GM21737 (cell line): Measurements from ENCODE around the gene SLC15A5.

ENCODE experiments used
- ATAC-seq: cut with Tn5 transposase; IDR thresholded peaks from one replicate; pipeline ENCODE4 v1.9.1; 2021; ENCODE audit warnings: mild to moderate bottlenecking, moderate library complexity; ENCODE audit not compliant: unreplicated experiment

The SLC15A5 gene

GRCh38 chr12:16266085-16266484, 11.4 kb downstream of the SLC15A5 start:
- no peak for ATAC-seq

- no peak for ATAC-seq
Observed at GRCh38 chr12:16261944-16262475, 15.5 kb downstream of the SLC15A5 start.

GRCh38 chr12:16260206-16260605, 17.3 kb downstream of the SLC15A5 start:
- ATAC-seq, result no peak

- no peak for ATAC-seq
Observed at GRCh38 chr12:16258963-16259362, 18.5 kb downstream of the SLC15A5 start.

- ATAC-seq, result no peak
Observed at GRCh38 chr12:16246264-16246663, 31.2 kb downstream of the SLC15A5 start.

- no peak for ATAC-seq
Observed at GRCh38 chr12:16245209-16245608, 32.3 kb downstream of the SLC15A5 start.

GRCh38 chr12:16243487-16244412, 33.7 kb downstream of the SLC15A5 start:
- no peak for ATAC-seq

- no peak for ATAC-seq
Observed at GRCh38 chr12:16241346-16241745, 36.1 kb downstream of the SLC15A5 start.

GRCh38 chr12:16238661-16239060, 38.8 kb downstream of the SLC15A5 start:
- no peak for ATAC-seq

GRCh38 chr12:16229676-16230075, 47.8 kb downstream of the SLC15A5 start:
- no peak for ATAC-seq

GRCh38 chr12:16228067-16228466, 49.4 kb downstream of the SLC15A5 start:
- ATAC-seq, result no peak

GRCh38 chr12:16225692-16226091, 51.8 kb downstream of the SLC15A5 start:
- no peak for ATAC-seq

GRCh38 chr12:16224196-16224595, 53.3 kb downstream of the SLC15A5 start:
- ATAC-seq, result no peak

GRCh38 chr12:16221776-16222175, 55.7 kb downstream of the SLC15A5 start:
- ATAC-seq, result no peak

- ATAC-seq, result no peak
Observed at GRCh38 chr12:16220120-16220519, 57.4 kb downstream of the SLC15A5 start.

GRCh38 chr12:16218934-16219751, 58.3 kb downstream of the SLC15A5 start:
- ATAC-seq, result no peak

GRCh38 chr12:16218234-16218633, 59.3 kb downstream of the SLC15A5 start:
- ATAC-seq, result no peak

GRCh38 chr12:16211731-16212130, 65.8 kb downstream of the SLC15A5 start:
- no peak for ATAC-seq

GRCh38 chr12:16198884-16199283, 78.6 kb downstream of the SLC15A5 start:
- ATAC-seq, result peak; percentile 87

GRCh38 chr12:16197600-16197999, 79.9 kb downstream of the SLC15A5 start:
- ATAC-seq, result no peak

GRCh38 chr12:16189849-16190248, 87.6 kb downstream of the SLC15A5 start:
- no peak for ATAC-seq

- no peak for ATAC-seq
Observed at GRCh38 chr12:16187660-16188059, 89.8 kb downstream of the SLC15A5 start.
